ELR (cell line): ENCODE results near the gene GNB3.
"Not testable (repeated sequence)": the region's sequence is repeated elsewhere in the genome, so short reads cannot be mapped to it uniquely, and the experiment has no call there.

Source experiments
- DNase-seq: peaks from one replicate; pipeline ENCODE4 v3.0.0-alpha.2; 2015; ENCODE audit warnings: low read depth

The GNB3 gene

DNA sequence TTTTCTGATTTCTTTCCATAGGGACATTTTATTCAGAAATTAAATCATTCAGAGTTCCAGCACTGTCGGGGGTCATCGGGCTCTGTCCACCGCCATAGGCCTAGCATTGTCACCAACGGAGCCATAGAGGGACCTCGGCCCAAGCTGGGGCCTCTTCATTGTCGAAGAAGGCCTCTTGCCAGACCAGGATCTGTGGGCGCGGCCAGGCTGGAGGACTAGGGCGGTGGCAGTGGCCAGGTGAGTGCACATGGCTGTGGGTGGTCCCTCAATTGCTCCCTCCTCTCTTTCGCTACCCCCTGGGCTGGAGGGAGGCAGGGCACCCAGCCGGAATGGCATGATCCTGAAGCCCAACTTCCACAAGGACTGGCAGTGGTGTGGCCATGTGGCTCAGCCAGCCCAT, 43.0 kb downstream of the GNB3 start:
- no peak for DNase-seq

DNA sequence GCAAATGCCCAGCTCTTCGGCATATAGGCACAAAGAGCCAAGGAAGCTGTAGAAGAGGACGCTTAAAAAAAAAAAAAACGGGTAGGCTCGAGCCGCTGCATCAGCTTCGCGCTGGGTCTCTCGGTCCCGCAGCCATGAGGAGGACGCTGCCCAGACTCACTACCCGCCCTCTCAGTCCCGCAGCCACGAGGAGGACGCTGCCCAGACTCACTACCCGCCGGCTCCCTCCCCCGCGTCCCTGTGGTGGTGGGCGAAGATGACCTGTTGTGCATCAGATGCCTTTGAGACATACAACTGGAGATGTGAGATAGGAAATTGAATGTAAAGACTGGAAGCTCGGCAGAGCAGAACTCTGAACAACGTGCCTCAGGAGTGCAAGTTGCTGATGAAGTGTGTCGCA, 43.8 kb downstream of the GNB3 start:
- no peak for DNase-seq

DNA sequence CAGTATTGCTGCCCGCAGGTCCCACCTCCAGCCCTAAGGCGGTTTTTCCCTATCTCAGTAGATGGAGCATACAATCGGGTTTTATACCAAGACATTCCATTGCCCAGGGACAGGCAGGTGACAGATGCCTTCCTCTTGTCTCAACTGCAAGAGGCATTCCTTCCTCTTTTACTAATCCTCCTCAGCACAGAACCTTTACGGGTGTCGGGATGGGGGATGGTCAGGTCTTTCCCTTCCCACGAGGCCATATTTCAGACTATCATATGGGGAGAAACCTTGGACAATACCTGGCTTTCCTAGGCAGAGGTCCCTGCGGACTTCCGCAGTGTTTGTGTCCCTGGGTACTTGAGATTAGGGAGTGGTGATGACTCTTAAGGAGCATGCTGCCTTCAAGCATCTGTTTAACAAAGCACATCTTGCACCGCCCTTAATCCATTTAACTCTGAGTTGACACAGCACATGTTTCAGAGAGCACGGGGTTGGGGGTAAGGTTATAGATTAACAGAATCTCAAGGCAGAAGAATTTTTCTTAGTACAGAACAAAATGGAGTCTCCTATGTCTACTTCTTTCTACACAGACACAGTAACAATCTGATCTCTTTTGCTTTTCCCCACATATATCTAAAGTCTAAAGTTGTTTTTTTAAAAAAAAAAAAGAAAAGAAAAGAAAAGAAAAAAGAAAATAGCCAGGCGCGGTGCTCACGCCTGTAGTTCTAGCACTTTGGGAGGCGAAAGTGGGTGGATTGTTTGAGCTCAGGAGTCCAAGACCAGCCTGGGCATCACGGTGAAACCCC, 45.7 kb downstream of the GNB3 start:
- not testable (repeated sequence) for DNase-seq

DNA sequence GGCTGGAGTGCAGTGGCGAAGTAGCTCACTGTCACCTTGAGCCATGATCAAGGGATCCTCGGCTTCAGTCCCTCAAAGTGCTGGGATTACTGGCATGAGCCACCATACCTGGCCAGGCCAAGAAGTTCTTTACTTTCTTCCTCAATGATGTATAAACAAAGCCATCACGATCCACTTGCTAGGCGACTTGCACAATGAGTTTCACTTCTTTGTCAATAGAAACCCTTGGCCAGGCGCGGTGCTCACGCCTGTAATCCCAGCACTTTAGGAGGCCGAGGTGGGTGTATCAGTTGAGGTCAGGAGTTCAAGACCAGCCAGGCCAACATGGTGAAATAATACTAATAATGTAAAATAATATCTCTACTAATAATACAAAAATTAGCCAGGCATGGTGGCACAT, 46.7 kb downstream of the GNB3 start:
- DNase-seq = no peak

- DNase-seq = no peak
Observed at GRCh38 chr12:6888360-6888759, 47.6 kb downstream of the GNB3 start.

DNA sequence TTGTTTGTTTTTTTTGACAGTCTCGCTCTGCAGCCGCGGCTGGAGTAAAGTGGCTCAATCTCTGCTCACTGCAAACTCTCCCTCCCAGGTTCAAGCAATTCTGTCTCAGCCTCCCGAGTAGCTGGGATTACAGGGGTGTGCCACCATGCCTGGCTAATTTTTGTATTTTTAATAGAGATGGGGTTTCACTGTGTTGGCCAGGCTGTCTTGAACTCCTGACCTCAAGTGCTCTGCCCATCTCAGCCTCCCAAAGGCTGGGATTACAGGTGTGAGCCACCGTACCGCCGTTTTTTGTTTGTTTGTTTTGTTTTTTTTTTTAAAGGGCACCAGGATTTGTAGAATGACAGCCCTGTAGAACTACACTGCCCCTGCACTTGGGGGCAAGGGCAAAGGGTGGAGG, 48.1 kb downstream of the GNB3 start:
- not testable (repeated sequence) for DNase-seq

- not testable (repeated sequence) for DNase-seq
Observed at GRCh38 chr12:6889775-6890573, 49.2 kb downstream of the GNB3 start.

DNA sequence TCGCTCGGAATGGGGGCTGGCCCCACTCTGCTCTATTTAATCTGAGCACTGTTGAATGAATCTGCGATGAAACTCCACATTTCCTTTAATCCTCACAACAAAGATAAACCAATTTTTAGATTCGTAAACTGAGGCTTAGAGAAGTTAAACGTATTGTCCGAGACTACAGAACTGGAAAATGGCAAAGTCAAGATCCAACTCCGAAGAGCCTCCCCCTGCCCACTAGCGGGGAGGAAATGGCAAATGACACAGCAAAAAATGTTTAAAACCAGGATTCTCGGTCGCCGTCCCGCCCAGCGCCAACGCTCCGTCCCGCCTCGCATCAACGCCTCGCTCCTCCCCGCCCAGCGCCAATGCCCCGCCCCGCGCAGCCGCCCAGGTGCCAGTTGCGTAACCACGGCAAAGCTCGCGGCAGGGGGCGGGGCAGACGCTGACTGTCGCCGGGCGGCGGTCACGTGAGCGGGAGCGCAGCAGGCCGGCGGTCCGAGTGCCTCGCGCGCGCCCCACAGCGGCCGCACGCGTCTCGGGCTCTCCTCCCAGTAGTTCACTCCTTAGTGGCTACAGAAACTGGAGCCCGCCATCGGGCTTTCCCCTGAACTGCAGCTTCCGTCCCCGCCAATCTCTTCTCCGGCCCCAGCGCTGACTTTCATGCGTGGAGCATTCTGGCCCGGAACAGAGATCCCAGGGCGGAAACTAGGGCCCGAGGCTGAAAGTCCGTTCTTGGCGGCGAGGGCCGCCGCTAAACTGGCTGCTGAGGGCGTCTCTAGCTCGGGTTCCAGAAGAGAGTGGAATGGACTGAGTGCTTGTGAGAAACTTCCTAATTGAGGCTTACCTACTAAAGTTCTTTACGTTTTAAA, 50.3 kb downstream of the GNB3 start:
- peak; percentile 97 for DNase-seq

- peak; percentile 15 for DNase-seq
Observed at GRCh38 chr12:6891646-6892001, 50.9 kb downstream of the GNB3 start.

- not testable (repeated sequence) for DNase-seq
Observed at GRCh38 chr12:6892683-6893082, 52.0 kb downstream of the GNB3 start.

- DNase-seq = no peak
Observed at GRCh38 chr12:6894321-6894720, 53.6 kb downstream of the GNB3 start.
